Fibroblast of skin of scalp (primary cell): Measurements from ENCODE around the gene CD59.
"Not testable (repeated sequence)": the region's sequence is repeated elsewhere in the genome, so short reads cannot be mapped to it uniquely, and the experiment has no call there.

Source experiments
- DNase-seq: peaks from one replicate; pipeline ENCODE4 v3.0.0-alpha.2; 2013

The CD59 gene

DNA sequence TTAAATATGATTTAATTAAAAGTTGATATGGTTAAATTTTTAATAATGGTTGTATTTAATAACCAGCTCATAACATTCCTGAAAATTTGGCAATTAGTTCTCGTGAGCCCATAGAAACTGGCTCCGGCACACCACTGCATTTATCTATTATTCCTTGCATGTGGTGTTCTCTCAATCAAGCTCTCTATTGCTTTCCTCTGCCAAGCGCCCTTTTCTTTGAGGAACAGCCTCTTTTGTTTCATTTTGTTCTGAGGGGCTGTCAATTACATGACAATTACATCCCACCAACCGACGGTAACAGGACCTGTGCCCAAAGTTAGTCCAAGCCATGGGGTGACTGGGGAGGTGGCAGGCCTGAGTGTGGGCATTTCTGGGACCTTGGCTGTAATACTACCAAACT lies 43.7 kb downstream of the CD59 start:
- DNase-seq, result no peak

DNA sequence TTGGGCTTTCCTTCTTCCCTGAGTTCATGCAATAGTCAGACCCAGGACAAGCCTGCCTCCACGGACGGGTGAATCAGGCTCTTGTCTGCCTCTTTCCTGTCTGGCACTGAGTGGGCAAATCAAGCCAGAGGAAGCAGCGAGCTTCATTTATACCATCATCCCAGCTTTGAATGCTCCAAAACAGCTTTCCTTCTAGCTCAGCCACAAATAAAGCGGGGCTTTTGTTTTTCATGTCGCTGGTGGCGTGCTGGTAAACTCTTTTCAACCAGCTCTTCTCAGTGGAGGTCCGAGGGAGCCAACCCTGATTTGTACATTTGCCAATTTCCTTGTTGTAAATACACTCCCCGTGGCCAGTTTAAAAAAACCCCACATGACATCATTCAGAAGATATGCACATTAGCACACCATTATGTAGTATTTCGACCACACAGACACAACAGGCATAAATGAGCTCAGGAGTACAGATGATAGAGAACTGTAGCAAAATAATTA lies 44.2 kb downstream of the CD59 start:
- peak; percentile 98 for DNase-seq

DNA sequence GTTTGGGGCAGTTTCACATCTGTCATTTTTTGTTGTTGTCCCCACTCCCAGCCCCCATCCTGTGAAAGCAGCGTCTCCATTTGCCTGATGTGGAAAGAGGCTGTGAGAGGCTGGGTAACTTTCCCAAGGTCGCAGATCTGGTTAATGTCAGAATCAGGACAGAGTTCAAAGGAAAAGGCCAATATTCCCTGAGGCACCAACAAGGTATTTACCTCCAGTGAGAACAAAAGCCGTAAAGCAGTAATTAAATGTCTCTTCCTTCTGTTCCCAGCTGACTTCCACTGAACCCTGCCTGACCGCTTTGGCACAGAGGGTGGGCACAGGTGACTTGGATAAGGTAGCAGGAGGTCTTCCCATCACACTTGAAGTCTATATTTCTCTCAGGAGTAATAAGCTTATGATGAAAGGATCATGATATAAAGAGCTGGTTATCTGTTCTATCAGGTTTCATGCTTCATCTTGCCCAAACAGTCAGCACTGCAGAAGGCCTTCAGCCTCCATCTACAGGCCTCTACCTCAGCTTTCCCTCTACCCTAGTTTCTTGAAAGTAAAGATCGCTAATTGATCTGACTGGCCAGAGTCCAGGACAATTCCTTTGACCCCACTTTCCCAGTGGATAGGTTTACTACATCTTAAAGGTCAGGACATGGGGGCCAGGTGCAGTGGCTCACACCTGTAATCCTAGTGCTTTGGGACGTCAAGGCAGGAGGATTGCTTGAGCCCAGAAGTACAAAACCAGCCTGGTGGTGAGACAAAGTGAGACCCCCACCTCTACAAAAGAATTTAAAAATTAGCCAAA lies 45.0 kb downstream of the CD59 start:
- DNase-seq, result no peak

DNA sequence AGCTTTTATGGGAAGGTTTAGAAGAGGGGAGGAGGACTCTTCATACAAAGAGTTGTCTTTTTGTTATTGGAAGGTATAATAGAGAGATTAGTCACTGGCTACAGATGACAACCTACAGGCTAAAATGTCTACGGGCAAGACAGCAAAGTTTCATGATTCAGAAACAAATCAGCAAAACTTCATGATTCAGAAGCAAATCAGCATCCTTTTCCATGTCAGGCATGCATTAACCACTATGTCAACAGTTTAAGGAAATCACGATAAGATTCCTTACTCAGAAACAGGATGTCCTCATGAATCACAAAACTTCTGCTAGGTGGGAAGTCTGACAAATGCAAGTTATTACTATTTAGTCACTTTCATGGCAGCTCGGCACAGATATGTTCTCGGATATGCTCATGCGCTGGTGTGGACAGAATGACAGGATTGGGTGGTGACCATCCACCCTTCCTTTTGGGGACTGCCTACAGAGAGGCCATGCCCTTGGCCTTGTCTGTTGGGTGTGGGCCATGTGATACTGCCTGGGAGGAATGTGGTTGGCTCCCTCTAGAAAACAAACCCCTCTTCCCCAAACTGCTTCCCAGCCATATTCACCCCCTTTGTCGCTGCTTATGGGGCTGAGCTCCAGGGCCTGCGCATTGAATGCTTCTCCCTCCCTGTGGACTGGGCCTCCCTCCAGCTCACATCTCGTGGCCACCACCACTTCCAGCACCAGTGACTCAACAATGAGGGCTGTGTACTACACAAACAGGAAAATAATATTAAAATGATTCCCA lies 45.7 kb downstream of the CD59 start:
- DNase-seq, result peak; percentile 99

DNA sequence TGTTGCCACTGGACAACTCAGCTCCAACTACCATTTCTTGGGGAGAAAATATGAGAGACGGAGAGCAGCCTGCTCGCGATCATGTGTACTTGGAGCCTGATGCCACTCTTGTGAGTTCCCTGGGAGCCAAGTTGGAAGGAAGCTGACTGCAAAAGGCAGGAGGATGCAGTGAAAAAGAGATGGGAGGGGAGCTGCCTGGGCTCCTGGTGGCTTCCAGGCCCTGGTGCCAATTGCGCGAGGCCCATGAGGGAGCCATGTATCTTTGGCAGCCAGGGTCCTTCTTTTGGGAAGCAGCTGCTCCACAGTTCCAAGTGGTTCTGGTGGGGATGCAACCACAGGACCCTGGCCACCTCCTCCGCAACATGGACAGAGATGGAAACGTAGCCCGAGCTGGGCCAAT lies 46.7 kb downstream of the CD59 start:
- DNase-seq, result no peak

DNA sequence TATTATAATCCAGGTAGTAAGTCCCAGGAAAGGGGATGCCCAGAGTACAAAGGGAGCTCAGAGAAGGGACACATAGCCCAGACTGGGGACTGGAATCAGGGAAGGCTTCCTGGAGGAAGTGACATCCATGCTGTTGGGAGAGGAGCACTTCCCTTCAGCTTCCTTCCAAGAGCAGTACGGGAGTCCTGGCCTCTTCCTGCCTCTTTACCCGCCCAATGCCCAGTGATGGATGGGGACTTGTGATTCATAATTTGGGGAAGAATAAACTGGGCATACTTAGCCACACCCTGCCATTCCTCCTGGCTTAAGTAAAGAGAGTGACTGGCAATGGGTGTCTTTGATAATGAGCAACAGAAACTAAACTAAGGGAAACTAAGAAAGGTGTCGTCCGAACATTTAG lies 47.1 kb downstream of the CD59 start:
- DNase-seq, result no peak

DNA sequence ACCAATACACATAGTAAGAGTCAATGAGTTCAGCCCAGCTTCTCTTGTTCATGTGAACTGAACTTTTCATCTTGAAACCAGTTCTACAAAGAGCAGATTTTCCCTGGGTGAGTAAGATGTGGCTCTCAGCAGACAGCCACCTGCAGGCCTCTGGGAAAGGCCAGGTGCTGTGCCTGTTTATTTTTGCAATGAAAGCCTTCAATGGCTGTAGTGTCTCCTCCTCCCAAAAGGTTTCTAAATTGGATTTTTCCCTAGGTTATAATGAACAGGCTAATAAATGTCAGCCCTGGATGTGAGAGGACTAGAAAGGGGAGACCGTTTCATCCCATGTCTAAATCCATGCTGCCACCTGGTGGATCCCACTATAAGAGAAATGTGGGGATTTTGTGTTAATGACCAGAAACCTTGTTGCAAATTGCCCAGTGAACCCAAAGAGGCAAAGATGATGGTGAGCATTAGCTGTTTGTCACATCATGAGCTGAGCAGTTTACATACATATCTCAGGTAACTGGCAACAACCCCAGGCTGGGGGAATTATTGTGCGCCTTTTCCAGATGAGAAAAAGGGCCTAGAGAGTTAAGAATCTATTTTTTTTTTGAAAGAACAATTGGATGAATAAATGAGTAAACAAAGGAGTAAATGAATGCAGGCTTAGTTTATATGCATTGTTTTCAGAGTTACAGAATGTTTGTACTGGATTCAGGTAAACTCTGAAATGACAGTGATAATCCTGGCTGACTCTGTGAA lies 48.3 kb downstream of the CD59 start:
- DNase-seq, result peak; percentile 79

DNA sequence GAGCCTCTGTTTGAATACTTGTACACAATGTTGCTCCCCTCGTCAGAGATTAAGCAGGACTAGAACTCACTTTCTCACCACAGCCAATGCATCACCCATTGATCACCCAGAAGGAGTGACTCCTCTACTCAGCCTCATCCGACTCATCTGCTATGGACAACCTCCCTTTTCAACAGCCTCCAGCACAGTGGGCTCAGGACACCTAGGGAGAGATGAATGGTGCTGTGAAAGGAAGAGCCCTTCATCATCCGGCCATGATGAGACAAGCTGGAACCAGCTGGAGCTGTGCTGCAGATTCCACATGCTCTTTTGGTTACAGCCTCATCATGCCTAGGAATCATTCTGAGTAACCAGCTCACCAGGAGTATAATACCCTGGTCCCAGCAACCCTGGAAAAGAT lies 51.1 kb downstream of the CD59 start:
- DNase-seq, result no peak

DNA sequence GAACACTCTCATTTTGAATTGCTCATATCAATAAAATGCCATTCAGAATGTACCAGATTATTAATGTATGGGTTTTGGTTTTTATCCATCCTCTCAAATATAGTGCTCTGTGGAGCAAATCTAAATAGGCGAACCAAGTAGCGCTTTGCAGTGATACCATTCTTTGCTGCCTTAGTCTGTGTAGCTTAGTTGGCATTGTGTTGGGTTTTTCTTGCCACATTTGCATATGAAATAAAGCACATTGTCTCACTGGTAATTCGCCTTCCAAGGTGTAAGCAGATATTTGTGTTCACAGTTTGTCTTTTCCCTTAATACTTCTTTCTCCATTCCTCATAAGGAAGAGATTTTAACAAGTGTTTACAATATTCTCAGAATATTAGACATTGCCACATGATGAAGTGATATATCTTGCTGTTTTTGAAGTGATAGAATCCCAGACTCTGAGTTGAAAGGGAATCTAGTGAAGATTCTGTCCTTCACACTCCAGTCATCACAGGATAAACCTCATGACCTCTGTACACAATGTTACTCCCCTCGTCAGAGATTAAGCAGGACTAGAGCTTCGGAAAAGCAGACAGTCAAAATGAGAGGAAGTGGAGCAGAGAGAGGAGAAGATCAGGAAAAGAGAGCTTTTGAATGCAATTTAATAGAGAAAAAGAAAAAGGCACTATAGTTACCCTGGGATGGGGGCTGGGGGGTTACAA lies 52.1 kb downstream of the CD59 start:
- no peak for DNase-seq

DNA sequence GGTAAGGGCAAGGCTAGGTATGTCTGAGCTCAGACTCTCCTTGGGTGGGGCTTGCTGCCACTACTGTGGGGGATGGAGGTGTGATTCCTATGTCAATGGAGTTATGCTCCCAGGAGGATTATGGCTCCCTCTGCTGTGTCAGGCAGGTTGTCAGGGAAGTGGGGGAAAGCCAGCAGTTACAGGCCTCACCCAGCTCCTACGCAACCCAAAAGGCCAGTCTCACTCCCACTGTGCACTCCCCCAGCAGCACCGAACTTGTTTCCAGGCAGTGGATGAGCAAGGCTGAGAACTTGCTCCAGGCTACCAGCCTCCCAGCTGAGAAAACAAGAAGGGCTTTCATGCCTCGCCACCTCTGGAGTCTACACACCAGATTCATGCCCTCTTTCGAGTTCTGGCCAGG lies 53.8 kb downstream of the CD59 start:
- no peak for DNase-seq

DNA sequence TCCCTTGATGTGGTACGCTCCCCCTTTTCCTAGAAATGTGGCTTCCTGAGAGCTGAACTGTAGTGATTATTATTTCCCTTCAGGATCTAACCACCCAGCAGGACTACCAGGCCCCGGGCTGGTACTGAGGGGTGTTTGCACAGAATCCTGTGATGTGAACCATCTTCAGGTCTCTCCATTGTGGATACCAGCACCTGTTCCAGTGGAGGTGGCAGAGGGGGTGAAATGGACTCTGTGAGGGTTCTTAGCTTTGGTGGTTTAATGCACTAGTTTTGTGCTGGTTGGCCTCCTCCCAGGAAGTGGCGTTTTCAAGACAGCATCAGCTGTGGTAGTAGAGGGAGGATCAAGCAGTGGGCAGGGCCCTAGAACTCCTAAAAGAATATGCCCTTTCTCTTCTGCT lies 54.2 kb downstream of the CD59 start:
- no peak for DNase-seq

DNA sequence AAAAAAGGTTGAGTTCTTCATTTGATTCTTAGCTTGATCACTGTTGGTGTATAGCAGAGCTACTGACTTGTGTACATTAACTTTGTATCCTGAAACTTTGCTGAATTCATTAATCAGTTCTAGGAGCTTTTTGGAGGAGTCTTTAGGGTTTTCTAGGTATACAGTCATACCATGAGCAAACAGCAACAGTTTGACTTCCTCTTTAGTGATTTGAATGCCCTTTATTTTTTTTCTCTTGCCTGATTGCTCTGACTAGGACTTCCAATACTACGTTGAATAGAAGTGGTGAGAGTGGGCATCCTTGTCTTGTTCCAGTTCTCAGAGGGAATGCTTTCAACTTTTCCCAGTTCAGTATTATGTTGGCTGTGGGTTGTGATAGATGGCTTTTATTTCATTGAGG lies 57.6 kb downstream of the CD59 start:
- not testable (repeated sequence) for DNase-seq

DNA sequence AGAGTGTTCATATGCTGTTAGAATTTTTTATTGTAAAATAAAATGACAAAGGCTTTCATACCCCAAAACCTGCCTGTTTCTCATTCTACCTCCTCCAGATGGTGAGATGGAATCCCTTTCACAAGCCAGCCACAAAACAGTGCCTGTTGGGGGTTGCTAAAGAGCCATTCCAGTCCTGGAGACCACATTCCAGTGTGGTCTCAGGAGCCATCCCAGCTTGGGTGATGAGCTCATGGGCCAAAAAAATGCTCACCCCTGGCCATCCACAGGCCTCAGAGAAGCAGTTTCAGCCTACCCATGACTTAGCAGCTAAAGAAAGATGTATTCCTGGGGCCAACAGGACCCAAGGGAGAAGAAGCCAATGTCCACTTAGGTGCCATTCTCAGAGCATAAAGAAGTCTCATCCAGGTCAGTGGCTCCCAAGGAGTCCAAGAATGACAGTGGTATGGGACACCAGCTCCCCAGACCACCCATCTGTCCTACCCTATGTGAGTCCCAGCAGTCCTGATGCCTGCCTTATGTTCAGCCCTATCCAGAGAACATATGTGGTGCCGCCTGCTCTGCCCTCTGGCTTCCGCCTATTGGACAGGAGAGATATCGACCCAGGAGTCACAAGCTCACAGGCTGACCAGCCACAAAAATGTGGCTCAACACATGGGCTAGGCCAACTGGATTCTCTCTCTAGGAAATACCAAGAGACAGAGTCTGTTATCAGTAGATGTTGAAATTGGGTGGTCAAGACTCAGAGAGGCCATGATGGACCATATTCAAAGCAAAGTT lies 62.0 kb downstream of the CD59 start:
- DNase-seq, result peak; percentile 94

DNA sequence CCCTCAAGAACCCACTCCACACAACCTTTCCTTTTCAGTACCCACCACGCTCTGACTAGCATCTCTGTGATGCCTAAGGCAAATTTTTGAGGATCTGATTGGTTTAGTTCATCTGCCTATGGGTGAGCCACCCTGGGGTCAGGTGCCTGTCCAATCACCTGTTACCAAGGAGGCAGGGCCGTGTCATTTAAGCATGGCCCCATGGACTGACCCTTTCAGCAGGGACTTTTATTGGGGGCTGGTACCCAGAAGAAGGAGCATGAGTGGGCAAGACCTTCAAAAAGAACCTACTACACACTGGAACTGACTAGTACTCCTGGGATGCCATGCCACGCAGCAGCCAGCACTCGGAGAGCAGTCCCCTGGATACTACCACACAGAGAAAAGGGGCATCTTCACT lies 64.0 kb downstream of the CD59 start:
- DNase-seq, result no peak

DNA sequence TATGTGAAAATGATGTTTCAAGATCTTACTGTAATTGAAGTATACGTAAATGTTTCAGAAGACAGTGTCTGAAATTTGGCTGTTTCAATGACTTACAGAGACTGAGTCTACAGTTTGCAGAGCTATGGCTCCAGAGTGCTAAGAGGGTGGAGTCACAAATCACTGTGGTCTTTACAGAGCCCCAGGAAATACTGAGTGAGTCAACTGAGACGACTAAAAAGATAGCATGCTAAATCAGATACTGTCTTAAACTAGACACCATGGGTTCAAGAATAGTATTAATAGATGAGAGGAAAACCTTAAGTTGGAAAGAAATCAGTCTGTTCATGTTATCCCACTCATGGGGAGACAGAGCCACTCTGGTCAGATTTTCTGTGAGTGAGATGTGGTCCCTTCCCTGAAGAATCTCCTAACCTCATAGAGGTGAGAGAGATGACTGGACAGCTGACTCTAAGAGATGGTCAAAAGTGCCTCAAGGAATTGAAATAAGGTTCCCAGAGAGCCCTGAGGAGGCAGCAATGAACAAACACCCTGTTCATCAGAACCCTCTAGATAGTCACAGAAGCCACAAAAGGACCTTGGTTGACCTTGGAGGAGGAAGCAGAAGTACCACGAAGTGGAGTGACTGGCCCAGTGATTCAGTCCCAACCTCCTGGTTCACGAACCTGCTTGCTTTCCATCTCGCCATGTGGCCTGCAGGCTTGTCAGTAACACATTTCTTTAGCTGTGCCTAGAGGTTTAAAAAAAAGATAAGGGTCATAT lies 65.8 kb downstream of the CD59 start:
- DNase-seq, result peak; percentile 64

DNA sequence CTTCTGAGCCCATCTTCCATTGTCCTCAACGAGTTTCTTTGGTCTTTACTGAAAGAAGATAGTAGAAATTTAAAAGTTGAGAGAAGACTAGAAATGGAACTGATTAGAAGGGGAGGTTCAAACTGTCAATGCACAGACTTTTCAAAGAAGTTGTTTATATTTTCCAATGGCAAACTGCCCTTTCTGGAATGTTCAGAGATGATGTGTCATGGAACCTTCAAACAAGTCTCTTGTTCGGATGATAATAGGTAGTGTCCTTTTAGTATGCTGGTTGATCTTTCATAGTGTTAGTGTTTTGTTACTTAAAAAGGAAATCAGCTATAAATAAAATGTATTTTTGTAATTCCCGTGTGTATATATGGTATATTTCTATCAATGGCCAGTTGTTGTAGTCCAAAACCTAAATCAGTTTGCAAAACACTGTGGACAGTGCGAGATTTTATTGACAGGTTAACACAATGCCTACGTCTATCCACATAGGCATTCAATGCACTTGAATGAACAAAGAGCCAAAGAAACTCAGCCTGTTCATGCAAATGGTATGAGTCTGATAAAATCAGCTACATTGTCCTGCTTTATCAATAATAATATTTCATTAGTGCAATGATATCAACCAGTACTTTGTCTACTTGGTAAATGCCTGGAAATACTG lies 66.5 kb downstream of the CD59 start:
- DNase-seq, result no peak

DNA sequence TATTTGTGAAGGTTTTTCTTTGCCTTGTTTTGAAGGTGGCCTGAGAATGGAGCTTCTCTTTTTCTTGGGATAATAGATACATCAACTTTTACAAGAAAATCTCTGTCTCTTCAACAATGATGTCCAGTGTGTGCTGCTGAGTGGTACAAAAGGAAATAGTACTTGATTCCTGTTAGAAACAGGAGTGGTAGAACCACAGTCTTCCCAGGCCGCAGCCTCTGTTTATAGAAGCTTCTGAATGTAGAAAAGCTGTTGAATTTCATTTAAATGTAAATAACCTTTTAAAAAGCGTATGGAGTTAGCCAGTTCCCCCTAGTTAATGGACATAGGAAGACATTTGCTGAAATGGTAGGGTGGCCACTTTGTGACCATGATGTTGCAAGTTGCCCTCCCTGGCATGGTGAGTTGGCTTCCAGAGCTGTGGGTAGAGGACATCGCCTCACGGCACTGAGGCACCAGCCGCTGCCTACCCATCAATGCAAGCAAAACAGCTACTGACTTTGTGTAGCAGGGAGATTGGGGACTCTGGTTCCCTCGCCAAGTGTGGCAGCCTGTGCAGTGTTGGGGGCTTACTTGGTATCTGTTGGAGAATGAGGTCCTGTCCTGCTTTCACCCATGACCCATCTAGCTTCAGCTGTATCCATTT lies 67.1 kb downstream of the CD59 start:
- no peak for DNase-seq

DNA sequence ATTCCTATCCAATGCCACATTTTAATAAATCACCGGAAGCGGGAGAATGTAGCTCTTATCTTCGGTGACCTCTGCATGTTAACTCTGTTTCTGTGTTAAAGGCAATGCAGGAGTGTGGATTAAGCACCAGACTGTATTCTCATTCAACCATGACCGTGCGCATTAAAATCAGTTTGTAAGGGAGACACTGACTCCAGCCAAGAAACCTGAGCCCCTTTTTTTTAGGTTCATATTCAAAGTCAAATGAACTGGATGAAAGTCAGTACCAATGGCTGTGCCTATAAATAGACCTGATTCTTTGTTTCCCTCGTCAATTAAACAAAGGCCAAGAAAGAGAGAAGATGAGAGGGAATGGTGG lies 67.8 kb downstream of the CD59 start:
- DNase-seq, result no peak

DNA sequence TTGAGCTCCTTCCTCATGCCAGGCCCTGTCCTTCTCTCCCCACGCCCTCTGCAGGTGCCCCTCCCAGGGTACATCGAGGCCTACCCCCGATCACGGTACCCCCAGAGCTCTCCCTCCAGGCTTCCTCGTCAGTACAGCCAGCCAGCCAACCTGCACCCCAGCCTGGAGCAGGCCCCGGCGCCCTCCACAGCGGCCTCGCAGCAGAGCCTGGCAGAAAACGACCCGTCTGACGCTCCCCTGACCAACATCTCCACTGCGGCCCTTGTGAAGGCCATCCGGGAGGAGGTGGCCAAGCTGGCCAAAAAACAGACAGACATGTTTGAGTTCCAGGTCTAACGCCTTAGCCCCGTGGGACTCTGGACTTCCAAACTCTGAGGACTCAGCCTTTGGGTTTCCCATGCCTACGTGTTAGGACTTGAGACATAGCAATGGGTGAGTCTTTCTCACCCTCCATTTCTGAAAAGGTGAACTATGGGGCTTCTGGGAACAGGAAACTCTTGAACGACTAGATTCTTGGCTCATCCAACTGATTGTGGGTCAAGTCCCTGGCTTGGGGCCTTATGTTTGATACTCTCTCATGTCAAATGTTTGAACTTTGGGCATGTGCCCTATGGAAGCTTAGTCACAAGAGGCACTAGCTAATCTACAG lies 68.3 kb downstream of the CD59 start:
- no peak for DNase-seq
